HepG2 (cell line): ENCODE results near the gene NLRP12. TPM values are rescaled to one million over a fixed set of nuclear protein-coding genes. Genes with fewer than 3 reads are reported as not detected.
A peak's percentile ranks its signal among the peaks of the same experiment; 100 is the strongest.

Experiments used
- CHD2 ChIP-seq: IDR thresholded peaks from 2 replicates; pipeline ENCODE4 v1.6.1; 2011; ENCODE audit warnings: low read depth, low read length, improper control_type of control experiment
- FOXJ3 ChIP-seq: sonication (generic); formaldehyde crosslinking; IDR thresholded peaks from 2 replicates; pipeline ENCODE4 v1.4.0; 2020; ENCODE audit warnings: missing genetic modification reagents, mild to moderate bottlenecking, borderline replicate concordance
- JUN ChIP-seq: sonication (generic); formaldehyde crosslinking; IDR thresholded peaks from 2 replicates; pipeline ENCODE4 v1.4.0; 2020; ENCODE audit warnings: mild to moderate bottlenecking, missing genetic modification reagents
- NR2F1 ChIP-seq, 2 experiments: fragments of 450-650 bp in 1 of 2; formaldehyde crosslinking in 1 of 2; IDR thresholded peaks; 2 replicates each; pipeline versions ENCODE4 v1.5.0 to v1.6.1; 2016 to 2020; ENCODE audit warnings: mild to moderate bottlenecking in 1 of 2, missing compliant biosample characterization in 1 of 2, missing genetic modification reagents in 1 of 2, moderate library complexity in 1 of 2
- NR2F6 ChIP-seq, 2 experiments: IDR thresholded peaks; 2 replicates each; pipeline ENCODE4 v1.6.1; 2016; ENCODE audit warnings: antibody characterized with exemption in 1 of 2, mild to moderate bottlenecking in 1 of 2
- PAX8 ChIP-seq: sonication (generic); formaldehyde crosslinking; IDR thresholded peaks from 2 replicates; pipeline ENCODE4 v1.8.0; 2022; ENCODE audit warnings: mild to moderate bottlenecking, missing genetic modification reagents, borderline replicate concordance
- PHF20 ChIP-seq: sonication (generic); formaldehyde crosslinking; IDR thresholded peaks from 2 replicates; pipeline ENCODE4 v1.5.0; 2020; ENCODE audit warnings: mild to moderate bottlenecking, missing genetic modification reagents
- RAD21 ChIP-seq: fragments of 450-650 bp; formaldehyde crosslinking; IDR thresholded peaks from 2 replicates; pipeline ENCODE4 v1.5.0; 2020; ENCODE audit warnings: mild to moderate bottlenecking
- RARA ChIP-seq: IDR thresholded peaks from 2 replicates; pipeline ENCODE4 v1.6.1; 2016; ENCODE audit warnings: missing genetic modification reagents, missing compliant biosample characterization
- SATB2 ChIP-seq: sonication (generic); formaldehyde crosslinking; IDR thresholded peaks from 2 replicates; pipeline ENCODE4 v1.5.0; 2020; ENCODE audit warnings: missing genetic modification reagents
- SIX1 ChIP-seq: sonication (generic); formaldehyde crosslinking; IDR thresholded peaks from 2 replicates; pipeline ENCODE4 v1.4.0; 2020; ENCODE audit warnings: missing genetic modification reagents, borderline replicate concordance
- XRCC5 ChIP-seq: fragments of 200-400 bp; formaldehyde crosslinking; optimal IDR thresholded peaks from 2 replicates; pipeline ENCODE3; 2017; ENCODE audit warnings: mild to moderate bottlenecking, low read length
- ZBTB20 ChIP-seq: sonication (generic); formaldehyde crosslinking; IDR thresholded peaks from 2 replicates; pipeline ENCODE4 v1.8.1; 2023; ENCODE audit warnings: missing genetic modification reagents, low read depth, mild to moderate bottlenecking, borderline replicate concordance
- ZFY ChIP-seq: sonication (generic); formaldehyde crosslinking; IDR thresholded peaks from 2 replicates; pipeline ENCODE4 v1.4.0; 2020; ENCODE audit warnings: missing genetic modification reagents
- ZNF292 ChIP-seq: sonication (generic); formaldehyde crosslinking; IDR thresholded peaks from 2 replicates; pipeline ENCODE4 v1.8.1; 2022; ENCODE audit warnings: mild to moderate bottlenecking, low read depth, missing genetic modification reagents, borderline replicate concordance
- ZNF484 ChIP-seq: sonication (generic); formaldehyde crosslinking; IDR thresholded peaks from 2 replicates; pipeline ENCODE4 v1.5.1; 2020; ENCODE audit warnings: mild to moderate bottlenecking, low read depth, missing genetic modification reagents, borderline replicate concordance
- polyA plus RNA-seq, 8 experiments: library from polyadenylated mRNA; depleted of rRNA in 3 of 8; stranded (reverse) in 7 of 8; unstranded in 1 of 8; fragments of >200 nt; fragmentation: Illumina TruSeq in 4 of 8; extraction: Trizol in 4 of 8; gene quantifications; 2 replicates each; pipeline versions ENCODE4 v1.2.1 to v1.2.3, GENCODE V29; 2011 to 2016; ENCODE audit warnings: low read depth in 4 of 8, missing spikeins in 1 of 8, mixed read lengths in 1 of 8; ENCODE audit not compliant: insufficient read depth in 1 of 8
- total RNA-seq, 5 experiments: library from RNA; depleted of rRNA; stranded (reverse); fragments of >200 nt; fragmentation: Illumina TruSeq; extraction: Trizol; gene quantifications; 2 replicates each; pipeline ENCODE4 v1.2.3, GENCODE V29; 2016; ENCODE audit warnings: low read depth in 1 of 5
- TF ChIP-seq, protein P1 (sequence below): sonication (generic); formaldehyde crosslinking; IDR thresholded peaks from 2 replicates; pipeline ENCODE4 v1.4.0; 2020; ENCODE audit warnings: missing genetic modification reagents, low read depth, mild to moderate bottlenecking, borderline replicate concordance
- TF ChIP-seq, protein P2 (sequence below): sonication (generic); IDR thresholded peaks from 2 replicates; pipeline ENCODE4 v1.6.1; 2016; ENCODE audit warnings: low read depth, borderline replicate concordance
- TF ChIP-seq, protein P3 (sequence below): sonication (generic); formaldehyde crosslinking; IDR thresholded peaks from 2 replicates; pipeline ENCODE4 v1.4.0; 2020; ENCODE audit warnings: missing genetic modification reagents
- TF ChIP-seq, protein P4 (sequence below): IDR thresholded peaks from 2 replicates; pipeline ENCODE4 v1.4.0; 2020; ENCODE audit warnings: mild to moderate bottlenecking, missing genetic modification reagents

NLRP12 gene
- total and polyA plus RNA-seq, 2 of the 13 experiments (the other 11 are each of a cell fraction or from before 2014, with no cell fraction given) = 0.15 to 0.20 TPM

DNA sequence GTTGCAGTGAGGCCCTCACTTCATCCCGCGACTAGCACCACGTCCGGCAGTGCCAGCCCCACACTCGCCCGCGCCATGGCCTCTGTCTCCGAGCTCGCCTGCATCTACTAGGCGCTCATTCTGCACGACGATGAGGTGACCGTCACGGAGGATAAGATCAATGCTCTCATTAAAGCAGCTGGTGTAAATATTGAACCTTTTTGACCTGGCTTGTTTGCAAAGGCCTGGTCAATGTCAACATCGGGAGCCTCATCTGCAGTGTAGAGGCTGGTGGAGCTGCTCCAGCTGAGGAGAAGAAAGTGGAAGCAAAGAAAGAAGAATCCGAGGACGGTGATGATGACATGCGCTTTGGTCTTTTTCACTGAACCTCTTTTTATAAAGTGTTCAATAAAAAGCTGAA, 48.6 kb downstream of the NLRP12 start (continued):
- TF ChIP-seq RARA (CRISPR knock-in tag) = peak; percentile 49; the same call in 1 of the 2 replicates
- TF ChIP-seq, protein P1, sequence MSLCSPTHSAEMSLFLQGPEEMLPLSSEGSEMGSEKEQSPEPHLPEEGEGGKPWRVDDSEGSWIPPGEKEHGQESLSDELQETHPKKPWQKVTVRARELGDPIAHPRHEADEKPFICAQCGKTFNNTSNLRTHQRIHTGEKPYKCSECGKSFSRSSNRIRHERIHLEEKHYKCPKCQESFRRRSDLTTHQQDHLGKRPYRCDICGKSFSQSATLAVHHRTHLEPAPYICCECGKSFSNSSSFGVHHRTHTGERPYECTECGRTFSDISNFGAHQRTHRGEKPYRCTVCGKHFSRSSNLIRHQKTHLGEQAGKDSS (CRISPR knock-in tag) = no peak
- TF ChIP-seq NR2F6 (IDR thresholded peaks at IDR 0.05) = peak; percentile 82
- peak; percentile 74 for TF ChIP-seq NR2F6 (CRISPR knock-in tag; IDR thresholded peaks at IDR 0.05)
- no peak for TF ChIP-seq RAD21
- TF ChIP-seq PHF20 (CRISPR knock-in tag) = no peak
- TF ChIP-seq ZFY (CRISPR knock-in tag) = peak; percentile 62
- no peak for TF ChIP-seq JUN (CRISPR knock-in tag)
- TF ChIP-seq ZNF484 (CRISPR knock-in tag) = no peak
- TF ChIP-seq PAX8 (CRISPR knock-in tag) = no peak
- TF ChIP-seq, protein P2, sequence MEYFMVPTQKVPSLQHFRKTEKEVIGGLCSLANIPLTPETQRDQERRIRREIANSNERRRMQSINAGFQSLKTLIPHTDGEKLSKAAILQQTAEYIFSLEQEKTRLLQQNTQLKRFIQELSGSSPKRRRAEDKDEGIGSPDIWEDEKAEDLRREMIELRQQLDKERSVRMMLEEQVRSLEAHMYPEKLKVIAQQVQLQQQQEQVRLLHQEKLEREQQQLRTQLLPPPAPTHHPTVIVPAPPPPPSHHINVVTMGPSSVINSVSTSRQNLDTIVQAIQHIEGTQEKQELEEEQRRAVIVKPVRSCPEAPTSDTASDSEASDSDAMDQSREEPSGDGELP = peak; percentile 83
- no peak for TF ChIP-seq ZBTB20
- no peak for TF ChIP-seq ZNF292 (CRISPR knock-in tag)
- TF ChIP-seq FOXJ3 (CRISPR knock-in tag) = no peak
- TF ChIP-seq, protein P3, sequence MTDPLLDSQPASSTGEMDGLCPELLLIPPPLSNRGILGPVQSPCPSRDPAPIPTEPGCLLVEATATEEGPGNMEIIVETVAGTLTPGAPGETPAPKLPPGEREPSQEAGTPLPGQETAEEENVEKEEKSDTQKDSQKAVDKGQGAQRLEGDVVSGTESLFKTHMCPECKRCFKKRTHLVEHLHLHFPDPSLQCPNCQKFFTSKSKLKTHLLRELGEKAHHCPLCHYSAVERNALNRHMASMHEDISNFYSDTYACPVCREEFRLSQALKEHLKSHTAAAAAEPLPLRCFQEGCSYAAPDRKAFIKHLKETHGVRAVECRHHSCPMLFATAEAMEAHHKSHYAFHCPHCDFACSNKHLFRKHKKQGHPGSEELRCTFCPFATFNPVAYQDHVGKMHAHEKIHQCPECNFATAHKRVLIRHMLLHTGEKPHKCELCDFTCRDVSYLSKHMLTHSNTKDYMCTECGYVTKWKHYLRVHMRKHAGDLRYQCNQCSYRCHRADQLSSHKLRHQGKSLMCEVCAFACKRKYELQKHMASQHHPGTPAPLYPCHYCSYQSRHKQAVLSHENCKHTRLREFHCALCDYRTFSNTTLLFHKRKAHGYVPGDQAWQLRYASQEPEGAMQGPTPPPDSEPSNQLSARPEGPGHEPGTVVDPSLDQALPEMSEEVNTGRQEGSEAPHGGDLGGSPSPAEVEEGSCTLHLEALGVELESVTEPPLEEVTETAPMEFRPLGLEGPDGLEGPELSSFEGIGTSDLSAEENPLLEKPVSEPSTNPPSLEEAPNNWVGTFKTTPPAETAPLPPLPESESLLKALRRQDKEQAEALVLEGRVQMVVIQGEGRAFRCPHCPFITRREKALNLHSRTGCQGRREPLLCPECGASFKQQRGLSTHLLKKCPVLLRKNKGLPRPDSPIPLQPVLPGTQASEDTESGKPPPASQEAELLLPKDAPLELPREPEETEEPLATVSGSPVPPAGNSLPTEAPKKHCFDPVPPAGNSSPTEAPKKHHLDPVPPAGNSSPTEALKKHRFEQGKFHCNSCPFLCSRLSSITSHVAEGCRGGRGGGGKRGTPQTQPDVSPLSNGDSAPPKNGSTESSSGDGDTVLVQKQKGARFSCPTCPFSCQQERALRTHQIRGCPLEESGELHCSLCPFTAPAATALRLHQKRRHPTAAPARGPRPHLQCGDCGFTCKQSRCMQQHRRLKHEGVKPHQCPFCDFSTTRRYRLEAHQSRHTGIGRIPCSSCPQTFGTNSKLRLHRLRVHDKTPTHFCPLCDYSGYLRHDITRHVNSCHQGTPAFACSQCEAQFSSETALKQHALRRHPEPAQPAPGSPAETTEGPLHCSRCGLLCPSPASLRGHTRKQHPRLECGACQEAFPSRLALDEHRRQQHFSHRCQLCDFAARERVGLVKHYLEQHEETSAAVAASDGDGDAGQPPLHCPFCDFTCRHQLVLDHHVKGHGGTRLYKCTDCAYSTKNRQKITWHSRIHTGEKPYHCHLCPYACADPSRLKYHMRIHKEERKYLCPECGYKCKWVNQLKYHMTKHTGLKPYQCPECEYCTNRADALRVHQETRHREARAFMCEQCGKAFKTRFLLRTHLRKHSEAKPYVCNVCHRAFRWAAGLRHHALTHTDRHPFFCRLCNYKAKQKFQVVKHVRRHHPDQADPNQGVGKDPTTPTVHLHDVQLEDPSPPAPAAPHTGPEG (CRISPR knock-in tag) = no peak
- TF ChIP-seq CHD2 = no peak
- TF ChIP-seq, protein P4, sequence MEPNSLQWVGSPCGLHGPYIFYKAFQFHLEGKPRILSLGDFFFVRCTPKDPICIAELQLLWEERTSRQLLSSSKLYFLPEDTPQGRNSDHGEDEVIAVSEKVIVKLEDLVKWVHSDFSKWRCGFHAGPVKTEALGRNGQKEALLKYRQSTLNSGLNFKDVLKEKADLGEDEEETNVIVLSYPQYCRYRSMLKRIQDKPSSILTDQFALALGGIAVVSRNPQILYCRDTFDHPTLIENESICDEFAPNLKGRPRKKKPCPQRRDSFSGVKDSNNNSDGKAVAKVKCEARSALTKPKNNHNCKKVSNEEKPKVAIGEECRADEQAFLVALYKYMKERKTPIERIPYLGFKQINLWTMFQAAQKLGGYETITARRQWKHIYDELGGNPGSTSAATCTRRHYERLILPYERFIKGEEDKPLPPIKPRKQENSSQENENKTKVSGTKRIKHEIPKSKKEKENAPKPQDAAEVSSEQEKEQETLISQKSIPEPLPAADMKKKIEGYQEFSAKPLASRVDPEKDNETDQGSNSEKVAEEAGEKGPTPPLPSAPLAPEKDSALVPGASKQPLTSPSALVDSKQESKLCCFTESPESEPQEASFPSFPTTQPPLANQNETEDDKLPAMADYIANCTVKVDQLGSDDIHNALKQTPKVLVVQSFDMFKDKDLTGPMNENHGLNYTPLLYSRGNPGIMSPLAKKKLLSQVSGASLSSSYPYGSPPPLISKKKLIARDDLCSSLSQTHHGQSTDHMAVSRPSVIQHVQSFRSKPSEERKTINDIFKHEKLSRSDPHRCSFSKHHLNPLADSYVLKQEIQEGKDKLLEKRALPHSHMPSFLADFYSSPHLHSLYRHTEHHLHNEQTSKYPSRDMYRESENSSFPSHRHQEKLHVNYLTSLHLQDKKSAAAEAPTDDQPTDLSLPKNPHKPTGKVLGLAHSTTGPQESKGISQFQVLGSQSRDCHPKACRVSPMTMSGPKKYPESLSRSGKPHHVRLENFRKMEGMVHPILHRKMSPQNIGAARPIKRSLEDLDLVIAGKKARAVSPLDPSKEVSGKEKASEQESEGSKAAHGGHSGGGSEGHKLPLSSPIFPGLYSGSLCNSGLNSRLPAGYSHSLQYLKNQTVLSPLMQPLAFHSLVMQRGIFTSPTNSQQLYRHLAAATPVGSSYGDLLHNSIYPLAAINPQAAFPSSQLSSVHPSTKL = peak; percentile 57
- TF ChIP-seq SATB2 (CRISPR knock-in tag) = no peak
- TF ChIP-seq NR2F1 (CRISPR knock-in tag; IDR thresholded peaks at IDR 0.05) = peak; percentile 71 to 88
- no peak for TF ChIP-seq SIX1 (CRISPR knock-in tag)
- TF ChIP-seq XRCC5 = no peak
